ENCODE measurements around the gene TMOD1. TPM values are rescaled to one million over a fixed set of nuclear protein-coding genes. Genes with fewer than 3 reads are reported as not detected.

TMOD1 gene
- total and polyA plus RNA-seq, 2 of the 13 experiments (the other 11 are each of a cell fraction or from before 2014, with no cell fraction given), result 0.04 to 0.07 TPM

DNA sequence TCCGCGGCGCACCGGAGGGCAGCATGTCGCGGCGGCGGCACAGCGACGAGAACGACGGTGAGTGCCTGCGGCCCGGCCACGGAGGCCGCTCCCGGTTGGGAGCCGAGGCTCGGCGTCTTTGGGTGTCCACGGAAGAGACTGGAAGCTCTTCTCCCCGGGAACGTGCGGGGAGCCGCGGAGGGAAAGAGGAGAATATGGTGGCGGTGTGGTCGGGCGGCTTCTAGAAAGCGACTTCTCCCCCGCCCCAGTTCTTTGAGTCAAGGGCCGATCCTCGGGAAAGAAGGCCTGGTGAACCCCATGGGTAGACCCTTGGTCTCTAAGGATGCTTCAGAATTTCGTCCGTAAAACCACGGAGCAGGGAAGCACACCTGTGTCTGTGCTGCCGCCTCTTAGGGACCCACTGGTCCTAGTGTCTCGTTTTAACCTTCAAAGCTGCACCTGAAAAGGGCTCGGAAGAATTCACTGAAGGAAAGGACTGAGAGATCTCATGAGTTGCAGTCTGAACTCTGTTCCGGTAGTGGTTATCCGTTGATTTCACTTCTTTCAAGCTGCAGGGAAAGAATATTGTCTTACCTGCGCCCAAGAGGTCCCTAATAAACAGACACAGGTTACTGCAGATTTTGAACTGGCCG is 132.5 kb downstream of the TMOD1 start (continued):
- TF ChIP-seq, protein P1, sequence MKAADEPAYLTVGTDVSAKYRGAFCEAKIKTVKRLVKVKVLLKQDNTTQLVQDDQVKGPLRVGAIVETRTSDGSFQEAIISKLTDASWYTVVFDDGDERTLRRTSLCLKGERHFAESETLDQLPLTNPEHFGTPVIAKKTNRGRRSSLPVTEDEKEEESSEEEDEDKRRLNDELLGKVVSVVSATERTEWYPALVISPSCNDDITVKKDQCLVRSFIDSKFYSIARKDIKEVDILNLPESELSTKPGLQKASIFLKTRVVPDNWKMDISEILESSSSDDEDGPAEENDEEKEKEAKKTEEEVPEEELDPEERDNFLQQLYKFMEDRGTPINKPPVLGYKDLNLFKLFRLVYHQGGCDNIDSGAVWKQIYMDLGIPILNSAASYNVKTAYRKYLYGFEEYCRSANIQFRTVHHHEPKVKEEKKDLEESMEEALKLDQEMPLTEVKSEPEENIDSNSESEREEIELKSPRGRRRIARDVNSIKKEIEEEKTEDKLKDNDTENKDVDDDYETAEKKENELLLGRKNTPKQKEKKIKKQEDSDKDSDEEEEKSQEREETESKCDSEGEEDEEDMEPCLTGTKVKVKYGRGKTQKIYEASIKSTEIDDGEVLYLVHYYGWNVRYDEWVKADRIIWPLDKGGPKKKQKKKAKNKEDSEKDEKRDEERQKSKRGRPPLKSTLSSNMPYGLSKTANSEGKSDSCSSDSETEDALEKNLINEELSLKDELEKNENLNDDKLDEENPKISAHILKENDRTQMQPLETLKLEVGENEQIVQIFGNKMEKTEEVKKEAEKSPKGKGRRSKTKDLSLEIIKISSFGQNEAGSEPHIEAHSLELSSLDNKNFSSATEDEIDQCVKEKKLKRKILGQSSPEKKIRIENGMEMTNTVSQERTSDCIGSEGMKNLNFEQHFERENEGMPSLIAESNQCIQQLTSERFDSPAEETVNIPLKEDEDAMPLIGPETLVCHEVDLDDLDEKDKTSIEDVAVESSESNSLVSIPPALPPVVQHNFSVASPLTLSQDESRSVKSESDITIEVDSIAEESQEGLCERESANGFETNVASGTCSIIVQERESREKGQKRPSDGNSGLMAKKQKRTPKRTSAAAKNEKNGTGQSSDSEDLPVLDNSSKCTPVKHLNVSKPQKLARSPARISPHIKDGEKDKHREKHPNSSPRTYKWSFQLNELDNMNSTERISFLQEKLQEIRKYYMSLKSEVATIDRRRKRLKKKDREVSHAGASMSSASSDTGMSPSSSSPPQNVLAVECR (CRISPR knock-in tag; IDR thresholded peaks at IDR 0.05; ENCODE audit: borderline replicate concordance), result no peak; the same call in 1 of the 2 replicates
- TF ChIP-seq ZNF644 (CRISPR knock-in tag; IDR thresholded peaks at IDR 0.05; ENCODE audit: low read depth), result no peak
- TF ChIP-seq, protein P2, sequence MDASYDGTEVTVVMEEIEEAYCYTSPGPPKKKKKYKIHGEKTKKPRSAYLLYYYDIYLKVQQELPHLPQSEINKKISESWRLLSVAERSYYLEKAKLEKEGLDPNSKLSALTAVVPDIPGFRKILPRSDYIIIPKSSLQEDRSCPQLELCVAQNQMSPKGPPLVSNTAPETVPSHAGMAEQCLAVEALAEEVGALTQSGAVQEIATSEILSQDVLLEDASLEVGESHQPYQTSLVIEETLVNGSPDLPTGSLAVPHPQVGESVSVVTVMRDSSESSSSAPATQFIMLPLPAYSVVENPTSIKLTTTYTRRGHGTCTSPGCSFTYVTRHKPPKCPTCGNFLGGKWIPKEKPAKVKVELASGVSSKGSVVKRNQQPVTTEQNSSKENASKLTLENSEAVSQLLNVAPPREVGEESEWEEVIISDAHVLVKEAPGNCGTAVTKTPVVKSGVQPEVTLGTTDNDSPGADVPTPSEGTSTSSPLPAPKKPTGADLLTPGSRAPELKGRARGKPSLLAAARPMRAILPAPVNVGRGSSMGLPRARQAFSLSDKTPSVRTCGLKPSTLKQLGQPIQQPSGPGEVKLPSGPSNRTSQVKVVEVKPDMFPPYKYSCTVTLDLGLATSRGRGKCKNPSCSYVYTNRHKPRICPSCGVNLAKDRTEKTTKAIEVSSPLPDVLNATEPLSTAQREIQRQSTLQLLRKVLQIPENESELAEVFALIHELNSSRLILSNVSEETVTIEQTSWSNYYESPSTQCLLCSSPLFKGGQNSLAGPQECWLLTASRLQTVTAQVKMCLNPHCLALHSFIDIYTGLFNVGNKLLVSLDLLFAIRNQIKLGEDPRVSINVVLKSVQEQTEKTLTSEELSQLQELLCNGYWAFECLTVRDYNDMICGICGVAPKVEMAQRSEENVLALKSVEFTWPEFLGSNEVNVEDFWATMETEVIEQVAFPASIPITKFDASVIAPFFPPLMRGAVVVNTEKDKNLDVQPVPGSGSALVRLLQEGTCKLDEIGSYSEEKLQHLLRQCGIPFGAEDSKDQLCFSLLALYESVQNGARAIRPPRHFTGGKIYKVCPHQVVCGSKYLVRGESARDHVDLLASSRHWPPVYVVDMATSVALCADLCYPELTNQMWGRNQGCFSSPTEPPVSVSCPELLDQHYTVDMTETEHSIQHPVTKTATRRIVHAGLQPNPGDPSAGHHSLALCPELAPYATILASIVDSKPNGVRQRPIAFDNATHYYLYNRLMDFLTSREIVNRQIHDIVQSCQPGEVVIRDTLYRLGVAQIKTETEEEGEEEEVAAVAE (CRISPR knock-in tag; IDR thresholded peaks at IDR 0.05; ENCODE audit: borderline replicate concordance), result no peak
- TF ChIP-seq NCOA1 (CRISPR knock-in tag; IDR thresholded peaks at IDR 0.05), result 0 out of 2 replicates have a peak, but pooled peaks have one; percentile 62
- TF ChIP-seq ZKSCAN1 (IDR thresholded peaks at IDR 0.05; ENCODE audit: low read length), result no peak
- no peak for TF ChIP-seq ZNF101 (CRISPR knock-in tag; IDR thresholded peaks at IDR 0.05; ENCODE audit: borderline replicate concordance, low read depth)
- TF ChIP-seq SIX1 (CRISPR knock-in tag; IDR thresholded peaks at IDR 0.05; ENCODE audit: borderline replicate concordance), result no peak
- TF ChIP-seq TIGD3 (CRISPR knock-in tag; IDR thresholded peaks at IDR 0.05; ENCODE audit: borderline replicate concordance), result no peak
- TF ChIP-seq, protein P3, sequence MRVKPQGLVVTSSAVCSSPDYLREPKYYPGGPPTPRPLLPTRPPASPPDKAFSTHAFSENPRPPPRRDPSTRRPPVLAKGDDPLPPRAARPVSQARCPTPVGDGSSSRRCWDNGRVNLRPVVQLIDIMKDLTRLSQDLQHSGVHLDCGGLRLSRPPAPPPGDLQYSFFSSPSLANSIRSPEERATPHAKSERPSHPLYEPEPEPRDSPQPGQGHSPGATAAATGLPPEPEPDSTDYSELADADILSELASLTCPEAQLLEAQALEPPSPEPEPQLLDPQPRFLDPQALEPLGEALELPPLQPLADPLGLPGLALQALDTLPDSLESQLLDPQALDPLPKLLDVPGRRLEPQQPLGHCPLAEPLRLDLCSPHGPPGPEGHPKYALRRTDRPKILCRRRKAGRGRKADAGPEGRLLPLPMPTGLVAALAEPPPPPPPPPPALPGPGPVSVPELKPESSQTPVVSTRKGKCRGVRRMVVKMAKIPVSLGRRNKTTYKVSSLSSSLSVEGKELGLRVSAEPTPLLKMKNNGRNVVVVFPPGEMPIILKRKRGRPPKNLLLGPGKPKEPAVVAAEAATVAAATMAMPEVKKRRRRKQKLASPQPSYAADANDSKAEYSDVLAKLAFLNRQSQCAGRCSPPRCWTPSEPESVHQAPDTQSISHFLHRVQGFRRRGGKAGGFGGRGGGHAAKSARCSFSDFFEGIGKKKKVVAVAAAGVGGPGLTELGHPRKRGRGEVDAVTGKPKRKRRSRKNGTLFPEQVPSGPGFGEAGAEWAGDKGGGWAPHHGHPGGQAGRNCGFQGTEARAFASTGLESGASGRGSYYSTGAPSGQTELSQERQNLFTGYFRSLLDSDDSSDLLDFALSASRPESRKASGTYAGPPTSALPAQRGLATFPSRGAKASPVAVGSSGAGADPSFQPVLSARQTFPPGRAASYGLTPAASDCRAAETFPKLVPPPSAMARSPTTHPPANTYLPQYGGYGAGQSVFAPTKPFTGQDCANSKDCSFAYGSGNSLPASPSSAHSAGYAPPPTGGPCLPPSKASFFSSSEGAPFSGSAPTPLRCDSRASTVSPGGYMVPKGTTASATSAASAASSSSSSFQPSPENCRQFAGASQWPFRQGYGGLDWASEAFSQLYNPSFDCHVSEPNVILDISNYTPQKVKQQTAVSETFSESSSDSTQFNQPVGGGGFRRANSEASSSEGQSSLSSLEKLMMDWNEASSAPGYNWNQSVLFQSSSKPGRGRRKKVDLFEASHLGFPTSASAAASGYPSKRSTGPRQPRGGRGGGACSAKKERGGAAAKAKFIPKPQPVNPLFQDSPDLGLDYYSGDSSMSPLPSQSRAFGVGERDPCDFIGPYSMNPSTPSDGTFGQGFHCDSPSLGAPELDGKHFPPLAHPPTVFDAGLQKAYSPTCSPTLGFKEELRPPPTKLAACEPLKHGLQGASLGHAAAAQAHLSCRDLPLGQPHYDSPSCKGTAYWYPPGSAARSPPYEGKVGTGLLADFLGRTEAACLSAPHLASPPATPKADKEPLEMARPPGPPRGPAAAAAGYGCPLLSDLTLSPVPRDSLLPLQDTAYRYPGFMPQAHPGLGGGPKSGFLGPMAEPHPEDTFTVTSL (CRISPR knock-in tag; IDR thresholded peaks at IDR 0.05; ENCODE audit: borderline replicate concordance), result no peak
- no peak for TF ChIP-seq ZNF124 (CRISPR knock-in tag; IDR thresholded peaks at IDR 0.05)
- TF ChIP-seq NFE2L2 (IDR thresholded peaks at IDR 0.05; ENCODE audit: low read length), result no peak
- no peak for TF ChIP-seq ZNF24 (IDR thresholded peaks at IDR 0.05)
- TF ChIP-seq RFX3 (CRISPR knock-in tag; IDR thresholded peaks at IDR 0.05), result no peak
- no peak for TF ChIP-seq MBNL3 (CRISPR knock-in tag; conservative IDR thresholded peaks at IDR 0.05)
